ENCODE results near the gene CADPS. TPM values are rescaled to one million over a fixed set of nuclear protein-coding genes. Genes with fewer than 3 reads are reported as not detected.

The CADPS gene
- polyA plus RNA-seq, 3 donors: not detected

GRCh38 chr3:62630664-62631063, 244.6 kb downstream of the CADPS start:
- Histone ChIP-seq H4K20me1 (ENCODE audit: insufficient read depth, low read length) (no peaks in the 10 kb centered on the region), H3K27me3 (ENCODE audit: control insufficient read depth in 2 of 2, insufficient read depth in 2 of 2, low read length in 2 of 2) (no peaks in the 10 kb centered on the region), H2AFZ (ENCODE audit: insufficient read depth, low read depth, low read length, poor library complexity, severe bottlenecking) (no peak overlapping the region), H3K27ac (ENCODE audit: low read depth in 1 of 2, low read length in 2 of 2) (no peak overlapping the region), H3K9me3 (replicated peaks in 1 of 2; ENCODE audit: control insufficient read depth in 1 of 2, insufficient read depth in 1 of 2, low read length in 2 of 2) (no peaks in the 10 kb centered on the region), H3K4me2 (replicated peaks; ENCODE audit: extremely low read depth, low read length, poor library complexity, severe bottlenecking) (no peak overlapping the region), H3K79me2 (ENCODE audit: insufficient read depth, low read length) (no peaks in the 10 kb centered on the region), H3K4me1 (ENCODE audit: control insufficient read depth in 1 of 2, insufficient read depth in 2 of 2, low read length in 2 of 2) (no peaks in the 10 kb centered on the region), H3K9ac (ENCODE audit: insufficient read depth, low read length, poor library complexity, severe bottlenecking) (no peak overlapping the region), H3K4me3 (replicated peaks in 1 of 3; ENCODE audit: low read depth in 2 of 3, low read length in 3 of 3) (no peak overlapping the region), H3K36me3 (replicated peaks in 1 of 2; ENCODE audit: control insufficient read depth in 1 of 2, insufficient read depth in 2 of 2, low read length in 2 of 2) (no peaks in the 10 kb centered on the region)
- no peaks in the 10 kb centered on the region for H3K36me3 Mint-ChIP-seq
- H3K27ac Mint-ChIP-seq: no peak overlapping the region
- no peak overlapping the region for H3K4me3 Mint-ChIP-seq
- peaks cover 0 to 1% (median 0%) of the 10 kb centered on the region in 7 donors for H3K9me3 Mint-ChIP-seq
- no peaks in the 10 kb centered on the region for H3K4me1 Mint-ChIP-seq
- peaks cover 0 to 10% (median 6%) of the 10 kb centered on the region in 3 donors for H3K27me3 Mint-ChIP-seq (ENCODE audit: low read depth in 3 of 3)
- no peak for DNase-seq
- TF ChIP-seq, protein P1, sequence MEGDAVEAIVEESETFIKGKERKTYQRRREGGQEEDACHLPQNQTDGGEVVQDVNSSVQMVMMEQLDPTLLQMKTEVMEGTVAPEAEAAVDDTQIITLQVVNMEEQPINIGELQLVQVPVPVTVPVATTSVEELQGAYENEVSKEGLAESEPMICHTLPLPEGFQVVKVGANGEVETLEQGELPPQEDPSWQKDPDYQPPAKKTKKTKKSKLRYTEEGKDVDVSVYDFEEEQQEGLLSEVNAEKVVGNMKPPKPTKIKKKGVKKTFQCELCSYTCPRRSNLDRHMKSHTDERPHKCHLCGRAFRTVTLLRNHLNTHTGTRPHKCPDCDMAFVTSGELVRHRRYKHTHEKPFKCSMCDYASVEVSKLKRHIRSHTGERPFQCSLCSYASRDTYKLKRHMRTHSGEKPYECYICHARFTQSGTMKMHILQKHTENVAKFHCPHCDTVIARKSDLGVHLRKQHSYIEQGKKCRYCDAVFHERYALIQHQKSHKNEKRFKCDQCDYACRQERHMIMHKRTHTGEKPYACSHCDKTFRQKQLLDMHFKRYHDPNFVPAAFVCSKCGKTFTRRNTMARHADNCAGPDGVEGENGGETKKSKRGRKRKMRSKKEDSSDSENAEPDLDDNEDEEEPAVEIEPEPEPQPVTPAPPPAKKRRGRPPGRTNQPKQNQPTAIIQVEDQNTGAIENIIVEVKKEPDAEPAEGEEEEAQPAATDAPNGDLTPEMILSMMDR (IDR thresholded peaks at IDR 0.05): no peak
- intact Hi-C loops (cut with micrococcal nuclease): no loop called here

DNA sequence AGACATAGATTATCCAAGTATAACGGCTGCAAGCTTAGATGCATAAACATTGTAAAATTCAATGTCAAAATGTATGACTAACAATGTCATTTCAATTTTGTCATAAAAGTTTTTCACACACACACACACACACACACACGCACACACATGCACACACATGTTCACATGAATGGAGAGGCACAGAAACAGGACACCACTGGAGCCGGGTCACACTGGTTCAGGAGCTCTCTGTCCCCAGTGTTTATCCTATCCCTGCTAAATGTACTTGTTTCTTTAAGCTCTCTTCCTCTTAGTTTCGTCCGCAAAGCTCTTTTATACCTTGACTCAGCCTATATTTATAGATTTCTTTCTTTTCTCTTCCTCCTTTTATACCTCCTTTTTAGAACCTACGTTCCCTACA, 249.9 kb downstream of the CADPS start:
- Histone ChIP-seq H3K79me2 (ENCODE audit: insufficient read depth, low read length) (no peaks in the 10 kb centered on the region), H3K27me3 (ENCODE audit: control insufficient read depth in 2 of 2, insufficient read depth in 2 of 2, low read length in 2 of 2) (no peaks in the 10 kb centered on the region), H3K36me3 (replicated peaks in 1 of 2; ENCODE audit: control insufficient read depth in 1 of 2, insufficient read depth in 2 of 2, low read length in 2 of 2) (no peaks in the 10 kb centered on the region), H3K4me2 (replicated peaks; ENCODE audit: extremely low read depth, low read length, poor library complexity, severe bottlenecking) (no peak overlapping the region), H3K9ac (ENCODE audit: insufficient read depth, low read length, poor library complexity, severe bottlenecking) (no peak overlapping the region), H3K9me3 (replicated peaks in 1 of 2; ENCODE audit: control insufficient read depth in 1 of 2, insufficient read depth in 1 of 2, low read length in 2 of 2) (no peaks in the 10 kb centered on the region), H3K4me1 (ENCODE audit: control insufficient read depth in 1 of 2, insufficient read depth in 2 of 2, low read length in 2 of 2) (no peaks in the 10 kb centered on the region), H4K20me1 (ENCODE audit: insufficient read depth, low read length) (no peaks in the 10 kb centered on the region), H3K4me3 (replicated peaks in 1 of 3; ENCODE audit: low read depth in 2 of 3, low read length in 3 of 3) (no peak overlapping the region), H2AFZ (ENCODE audit: insufficient read depth, low read depth, low read length, poor library complexity, severe bottlenecking) (no peak overlapping the region), H3K27ac (ENCODE audit: low read depth in 1 of 2, low read length in 2 of 2) (no peak overlapping the region)
- TF ChIP-seq, protein P1 (IDR thresholded peaks at IDR 0.05): no peak
- peaks cover 8 to 11% (median 8%) of the 10 kb centered on the region in 3 donors for H3K27me3 Mint-ChIP-seq (ENCODE audit: low read depth in 3 of 3)
- WGBS (ENCODE audit: insufficient coverage): 37% methylated on average over 3 of the region's 6 CpGs
- DNase-seq: no peak
- H3K36me3 Mint-ChIP-seq: no peaks in the 10 kb centered on the region
- H3K4me1 Mint-ChIP-seq: no peaks in the 10 kb centered on the region
- H3K4me3 Mint-ChIP-seq: no peak overlapping the region
- H3K9me3 Mint-ChIP-seq: no peaks in the 10 kb centered on the region
- intact Hi-C loops (cut with micrococcal nuclease): no loop called here
- no peak overlapping the region for H3K27ac Mint-ChIP-seq
